ENCODE measurements around the gene CDCA4. TPM values are rescaled to one million over a fixed set of nuclear protein-coding genes. Genes with fewer than 3 reads are reported as not detected.

Gene CDCA4
- total RNA-seq, 1 donor from 2014 or later: 21.5 TPM

GRCh38 chr14:105059925-105060565 lies 39.2 kb upstream of the CDCA4 start:
- Mint-ChIP-seq H3K9me3 (ENCODE audit: low read depth) (no peaks in the 10 kb centered on the region), H3K27me3 (peaks cover 3% of the 10 kb centered on the region), H3K4me1 (ENCODE audit: low read depth) (peaks cover 11% of the 10 kb centered on the region), H3K27ac (no peak overlapping the region), H3K4me3 (ENCODE audit: low read depth) (no peak overlapping the region), H3K36me3 (ENCODE audit: insufficient read depth) (no peaks in the 10 kb centered on the region)
- TF ChIP-seq, protein P1, sequence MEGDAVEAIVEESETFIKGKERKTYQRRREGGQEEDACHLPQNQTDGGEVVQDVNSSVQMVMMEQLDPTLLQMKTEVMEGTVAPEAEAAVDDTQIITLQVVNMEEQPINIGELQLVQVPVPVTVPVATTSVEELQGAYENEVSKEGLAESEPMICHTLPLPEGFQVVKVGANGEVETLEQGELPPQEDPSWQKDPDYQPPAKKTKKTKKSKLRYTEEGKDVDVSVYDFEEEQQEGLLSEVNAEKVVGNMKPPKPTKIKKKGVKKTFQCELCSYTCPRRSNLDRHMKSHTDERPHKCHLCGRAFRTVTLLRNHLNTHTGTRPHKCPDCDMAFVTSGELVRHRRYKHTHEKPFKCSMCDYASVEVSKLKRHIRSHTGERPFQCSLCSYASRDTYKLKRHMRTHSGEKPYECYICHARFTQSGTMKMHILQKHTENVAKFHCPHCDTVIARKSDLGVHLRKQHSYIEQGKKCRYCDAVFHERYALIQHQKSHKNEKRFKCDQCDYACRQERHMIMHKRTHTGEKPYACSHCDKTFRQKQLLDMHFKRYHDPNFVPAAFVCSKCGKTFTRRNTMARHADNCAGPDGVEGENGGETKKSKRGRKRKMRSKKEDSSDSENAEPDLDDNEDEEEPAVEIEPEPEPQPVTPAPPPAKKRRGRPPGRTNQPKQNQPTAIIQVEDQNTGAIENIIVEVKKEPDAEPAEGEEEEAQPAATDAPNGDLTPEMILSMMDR (IDR thresholded peaks at IDR 0.05; ENCODE audit: unreplicated experiment): no peak
- DNase-seq (ENCODE audit: low spot score, unreplicated experiment): no peak

GRCh38 chr14:105059035-105059924 lies 38.4 kb upstream of the CDCA4 start:
- Mint-ChIP-seq H3K27me3 (peaks cover 3% of the 10 kb centered on the region), H3K4me3 (ENCODE audit: low read depth) (no peak overlapping the region), H3K4me1 (ENCODE audit: low read depth) (peaks cover 5% of the 10 kb centered on the region), H3K27ac (no peak overlapping the region), H3K36me3 (ENCODE audit: insufficient read depth) (no peaks in the 10 kb centered on the region), H3K9me3 (ENCODE audit: low read depth) (no peaks in the 10 kb centered on the region)
- DNase-seq (ENCODE audit: low spot score, unreplicated experiment): no peak
- TF ChIP-seq, protein P1 (IDR thresholded peaks at IDR 0.05; ENCODE audit: unreplicated experiment): no peak

DNA sequence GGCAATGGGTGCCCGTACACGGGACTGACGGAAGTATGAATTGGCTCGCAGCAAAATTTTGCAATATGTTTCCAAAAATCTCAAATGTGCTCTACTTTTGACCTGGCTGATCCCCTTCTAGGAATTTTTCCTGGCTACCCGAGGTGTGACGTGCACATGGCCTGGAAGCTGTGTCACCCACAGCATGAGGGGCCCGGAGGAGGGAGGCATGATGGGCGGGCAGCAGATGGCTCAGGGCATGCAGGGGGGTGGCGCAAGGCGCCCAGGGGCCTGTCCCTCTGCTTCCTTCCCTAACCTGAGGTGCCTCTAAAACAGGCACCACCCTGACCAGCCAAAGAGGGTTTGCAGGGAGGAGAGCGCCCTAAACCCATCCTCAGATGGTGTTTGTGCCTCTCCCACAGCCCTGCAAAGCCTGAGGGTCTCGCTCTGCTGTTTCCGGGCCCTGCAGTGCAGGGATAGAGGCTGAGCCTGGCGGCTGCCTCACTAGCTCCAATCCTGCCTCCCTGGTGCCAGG lies 37.7 kb upstream of the CDCA4 start:
- H3K4me3 Mint-ChIP-seq (ENCODE audit: low read depth): no peak overlapping the region
- H3K9me3 Mint-ChIP-seq (ENCODE audit: low read depth): no peaks in the 10 kb centered on the region
- peaks cover 5% of the 10 kb centered on the region for H3K4me1 Mint-ChIP-seq (ENCODE audit: low read depth)
- TF ChIP-seq, protein P1 (IDR thresholded peaks at IDR 0.05; ENCODE audit: unreplicated experiment): no peak
- DNase-seq (ENCODE audit: low spot score, unreplicated experiment): no peak
- no peaks in the 10 kb centered on the region for H3K36me3 Mint-ChIP-seq (ENCODE audit: insufficient read depth)
- peaks cover 3% of the 10 kb centered on the region for H3K27me3 Mint-ChIP-seq
- H3K27ac Mint-ChIP-seq: no peak overlapping the region

- H3K27ac Mint-ChIP-seq: no peak overlapping the region
- TF ChIP-seq, protein P1 (IDR thresholded peaks at IDR 0.05; ENCODE audit: unreplicated experiment): no peak
- H3K27me3 Mint-ChIP-seq: peaks cover 8% of the 10 kb centered on the region
- H3K4me1 Mint-ChIP-seq (ENCODE audit: low read depth): peaks cover 8% of the 10 kb centered on the region
- DNase-seq (ENCODE audit: low spot score, unreplicated experiment): no peak
- no peaks in the 10 kb centered on the region for H3K9me3 Mint-ChIP-seq (ENCODE audit: low read depth)
- H3K36me3 Mint-ChIP-seq (ENCODE audit: insufficient read depth): no peaks in the 10 kb centered on the region
- H3K4me3 Mint-ChIP-seq (ENCODE audit: low read depth): no peak overlapping the region
Observed at GRCh38 chr14:105056303-105056831, 35.5 kb upstream of the CDCA4 start.

DNA sequence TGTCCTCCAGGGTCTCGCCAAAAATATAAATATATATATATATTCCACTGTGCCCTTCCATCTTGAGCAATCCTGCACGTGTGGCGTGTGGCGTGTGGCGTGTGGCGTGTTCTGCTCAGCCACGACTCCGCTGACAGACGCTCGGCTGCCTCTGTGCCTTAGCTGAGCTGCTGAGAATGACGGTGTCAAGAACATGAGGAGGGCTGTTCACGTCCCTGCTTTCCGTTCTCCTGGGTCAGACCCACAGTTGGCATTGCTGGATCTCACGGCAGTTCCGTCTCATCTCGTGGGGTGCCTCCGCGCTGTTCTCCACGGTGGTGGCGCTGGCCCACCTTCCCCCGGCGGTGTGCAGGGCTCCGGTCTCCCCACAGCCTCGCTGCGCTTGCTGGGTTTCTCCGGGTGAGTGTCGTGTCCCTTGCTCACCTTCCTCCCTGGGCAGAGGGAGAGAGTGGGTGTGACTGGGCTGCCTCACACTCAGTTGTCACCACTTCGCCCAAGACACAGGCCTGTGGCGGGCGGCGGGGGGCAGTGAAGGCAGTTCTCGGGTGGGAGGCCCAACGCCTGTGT lies 34.9 kb upstream of the CDCA4 start:
- Mint-ChIP-seq H3K27me3 (peaks cover 12% of the 10 kb centered on the region), H3K9me3 (ENCODE audit: low read depth) (no peaks in the 10 kb centered on the region), H3K36me3 (ENCODE audit: insufficient read depth) (no peaks in the 10 kb centered on the region), H3K4me3 (ENCODE audit: low read depth) (no peak overlapping the region), H3K27ac (no peak overlapping the region), H3K4me1 (ENCODE audit: low read depth) (peaks cover 8% of the 10 kb centered on the region)
- DNase-seq (ENCODE audit: low spot score, unreplicated experiment): no peak
- TF ChIP-seq, protein P1 (IDR thresholded peaks at IDR 0.05; ENCODE audit: unreplicated experiment): no peak

All from progenitor cell of endocrine pancreas (in vitro differentiated cells).